Right atrium auricular region (tissue), 2 donors: ENCODE measurements around the gene LTBP4. TPM values are rescaled to one million over a fixed set of nuclear protein-coding genes. Genes with fewer than 3 reads are reported as not detected.
A peak's percentile ranks its signal among the peaks of the same experiment; 100 is the strongest.
"Not testable (repeated sequence)": the region's sequence is repeated elsewhere in the genome, so short reads cannot be mapped to it uniquely, and the experiment has no call there.

Experiments
- DNase-seq: peaks from one replicate; pipeline ENCODE4 v3.0.0-alpha.2; 2019; ENCODE audit warnings: low spot score
- H3K27ac ChIP-seq, 2 donors: fragments of 200-600 bp; sonication (generic); 1 replicate in 1 of 2; 2 replicates in 1 of 2; pipeline ENCODE4 v1.5.1; 2016 to 2019
- H3K27me3 ChIP-seq, 2 donors: fragments of 200-600 bp; sonication (generic); one replicate each; pipeline versions ENCODE4 v1.5.1 to v1.6.0; 2017 to 2019
- H3K36me3 ChIP-seq: fragments of 200-600 bp; sonication (generic); one replicate; pipeline ENCODE4 v1.5.1; 2016
- H3K4me1 ChIP-seq, 2 donors: fragments of 200-600 bp; sonication (generic); one replicate each; pipeline versions ENCODE4 v1.5.1 to v1.6.0; 2017 to 2019
- H3K4me3 ChIP-seq, 2 donors: fragments of 200-600 bp; sonication (generic); 1 replicate in 1 of 2; 2 replicates in 1 of 2; pipeline ENCODE4 v1.5.1; 2017 to 2019; ENCODE audit warnings: mild to moderate bottlenecking in 1 of 2, moderate library complexity in 1 of 2
- H3K9me3 ChIP-seq, 2 donors: fragments of 200-600 bp; sonication (generic); one replicate each; pipeline ENCODE4 v1.5.1; 2019
- CTCF ChIP-seq, 2 donors: fragments of 200-600 bp; sonication (generic); IDR thresholded peaks; one replicate each; pipeline ENCODE4 v1.5.1; 2019; ENCODE audit warnings: antibody characterized with exemption in 2 of 2
- total RNA-seq, 2 donors: library from RNA; depleted of rRNA; stranded (reverse); fragments of >200 nt; gene quantifications; one replicate each; pipeline ENCODE4 v1.1.0, GENCODE V29; 2016

LTBP4 gene
- total RNA-seq, 2 donors from 2014 or later: 152 to 257 TPM

- H3K36me3 ChIP-seq: peaks cover 73% of the 10 kb centered on the region
Measured at GRCh38 chr19:40620161-40620485, 19.0 kb downstream of the LTBP4 start.

DNA sequence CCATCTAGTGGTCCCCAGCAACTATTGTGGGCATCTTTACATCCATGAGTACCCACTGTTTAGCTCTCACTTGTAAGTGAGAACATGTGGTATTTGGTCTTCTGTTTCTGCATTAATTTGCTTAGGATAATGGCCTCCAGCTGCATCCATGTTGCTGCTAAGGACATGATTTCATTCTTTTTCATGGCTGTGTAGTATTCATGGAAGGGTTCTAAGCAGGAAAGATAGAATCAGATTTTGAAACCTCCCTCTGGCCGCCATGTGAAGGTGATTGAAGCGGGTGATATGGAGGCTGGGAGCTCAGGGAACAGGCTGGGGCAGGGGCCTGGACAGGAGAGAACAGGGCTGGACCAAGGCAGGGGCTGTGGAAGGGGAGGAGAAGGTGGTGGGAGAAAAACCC, 20.1 kb downstream of the LTBP4 start:
- TF ChIP-seq CTCF (IDR thresholded peaks at IDR 0.05): no peak
- Histone ChIP-seq H3K4me3 (no peak overlapping the region), H3K27ac (no peak overlapping the region), H3K36me3 (peaks cover 83% of the 10 kb centered on the region), H3K9me3 (no peaks in the 10 kb centered on the region), H3K4me1 (no peaks in the 10 kb centered on the region), H3K27me3 (no peaks in the 10 kb centered on the region)
- DNase-seq: no peak

More at GRCh38 chr19:40620161-40620485, 19.0 kb downstream of the LTBP4 start:
- Histone ChIP-seq H3K9me3 (no peaks in the 10 kb centered on the region), H3K27me3 (no peaks in the 10 kb centered on the region), H3K4me3 (no peak overlapping the region), H3K4me1 (peaks cover 0 to 2% of the 10 kb centered on the region in 2 donors), H3K27ac (peak overlapping the region; percentile 26 to 28)
- DNase-seq: no peak
- no peak for TF ChIP-seq CTCF (IDR thresholded peaks at IDR 0.05)

DNA sequence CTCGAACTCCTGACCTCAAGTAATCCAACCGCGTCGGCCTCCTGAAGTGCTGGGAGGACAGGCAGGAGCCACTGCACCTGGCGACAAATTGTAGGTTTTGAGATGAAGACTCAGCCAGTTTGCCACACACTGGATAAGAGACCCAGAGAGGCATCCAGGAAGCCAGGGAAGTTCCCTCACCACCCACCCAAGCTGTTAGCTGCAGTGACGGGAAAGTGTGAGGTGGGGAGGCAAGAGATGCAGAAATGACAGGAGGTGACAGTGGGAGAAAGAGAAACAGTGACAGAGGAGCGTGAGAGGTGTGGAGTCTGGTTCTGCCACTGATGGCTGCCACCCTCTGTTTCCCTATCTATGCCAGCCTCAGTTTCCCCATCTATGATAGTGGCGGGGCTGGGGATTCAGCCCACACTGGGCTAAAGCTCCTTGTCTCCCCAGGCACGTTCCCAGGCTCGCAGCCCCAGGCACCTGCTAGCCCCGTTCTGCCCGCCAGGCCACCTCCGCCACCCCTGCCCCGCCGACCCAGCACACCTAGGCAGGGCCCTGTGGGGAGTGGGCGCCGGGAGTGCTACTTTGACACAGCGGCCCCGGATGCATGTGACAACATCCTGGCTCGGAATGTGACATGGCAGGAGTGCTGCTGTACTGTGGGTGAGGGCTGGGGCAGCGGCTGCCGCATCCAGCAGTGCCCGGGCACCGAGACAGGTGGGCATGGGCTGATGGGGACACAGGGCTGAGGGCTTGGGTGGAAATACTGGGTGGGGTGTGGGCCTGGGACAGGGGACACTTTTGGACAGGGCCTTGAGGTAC, 21.0 kb downstream of the LTBP4 start:
- no peaks in the 10 kb centered on the region for H3K27me3 ChIP-seq
- H3K4me1 ChIP-seq: no peaks in the 10 kb centered on the region
- H3K36me3 ChIP-seq: peaks cover 83% of the 10 kb centered on the region
- no peak overlapping the region for H3K27ac ChIP-seq
- no peak overlapping the region for H3K4me3 ChIP-seq
- DNase-seq: no peak
- TF ChIP-seq CTCF (IDR thresholded peaks at IDR 0.05): no peak
- H3K9me3 ChIP-seq: no peaks in the 10 kb centered on the region

GRCh38 chr19:40622773-40623075, 21.6 kb downstream of the LTBP4 start:
- peaks cover 77% of the 10 kb centered on the region for H3K36me3 ChIP-seq
- H3K27me3 ChIP-seq: no peaks in the 10 kb centered on the region
- no peaks in the 10 kb centered on the region for H3K9me3 ChIP-seq
- no peak overlapping the region for H3K4me3 ChIP-seq
- DNase-seq: no peak
- no peak overlapping the region for H3K27ac ChIP-seq
- H3K4me1 ChIP-seq: no peaks in the 10 kb centered on the region
- no peak for TF ChIP-seq CTCF (IDR thresholded peaks at IDR 0.05)

- no peak for TF ChIP-seq CTCF (IDR thresholded peaks at IDR 0.05)
- Histone ChIP-seq H3K36me3 (peaks cover 70% of the 10 kb centered on the region), H3K27me3 (no peaks in the 10 kb centered on the region), H3K27ac (no peak overlapping the region), H3K4me1 (no peaks in the 10 kb centered on the region), H3K9me3 (no peaks in the 10 kb centered on the region), H3K4me3 (no peak overlapping the region)
- DNase-seq: no peak
Measured at GRCh38 chr19:40623403-40624251, 22.5 kb downstream of the LTBP4 start.

DNA sequence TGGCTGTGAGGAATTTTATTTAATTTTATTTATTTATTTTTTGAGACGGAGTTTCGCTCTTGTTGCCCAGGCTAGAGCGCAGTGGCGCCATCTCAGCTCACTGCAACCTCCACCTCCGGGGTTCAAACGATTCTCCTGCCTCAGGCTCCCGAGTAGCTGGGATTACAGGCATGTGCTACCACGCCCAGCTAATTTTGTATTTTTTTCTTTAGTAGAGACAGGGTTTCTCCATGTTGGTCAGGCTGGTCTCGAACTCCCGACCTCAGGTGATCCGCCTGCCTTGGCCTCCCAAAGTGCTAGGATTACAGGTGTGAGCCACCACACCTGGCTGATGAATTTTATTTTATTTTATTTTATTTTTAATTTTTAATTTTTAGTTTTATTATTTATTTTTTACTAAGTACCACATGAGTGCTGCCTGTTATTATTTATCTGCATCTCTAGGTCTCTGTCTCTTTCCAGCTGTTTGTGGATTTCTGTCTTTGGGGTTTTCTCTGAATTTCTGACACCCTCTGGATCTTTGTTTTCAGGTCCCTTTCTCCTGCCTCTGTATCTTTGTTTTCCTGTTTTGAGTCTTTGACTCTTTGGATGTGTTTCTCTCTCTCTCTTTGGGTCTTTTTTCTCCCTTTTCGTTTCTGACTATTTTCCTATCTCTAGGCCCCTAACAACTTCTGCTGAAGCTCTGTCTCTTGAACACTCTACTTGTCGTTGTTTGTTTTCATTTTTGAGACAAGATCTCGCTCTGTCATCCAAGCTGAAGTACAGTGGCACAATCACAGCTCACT, 23.4 kb downstream of the LTBP4 start:
- not testable (repeated sequence) for H3K4me3 ChIP-seq, DNase-seq
- H3K36me3 ChIP-seq: peaks cover 63% of the 10 kb centered on the region

More for the DNA sequence above, 23.4 kb downstream of the LTBP4 start:
- H3K27me3 ChIP-seq, H3K27ac ChIP-seq, H3K9me3 ChIP-seq, H3K4me1 ChIP-seq: not testable (repeated sequence)
